Occipital lobe (tissue), 2 donors: ENCODE results near the gene BAG3. TPM values are rescaled to one million over a fixed set of nuclear protein-coding genes. Genes with fewer than 3 reads are reported as not detected.
"Not testable (repeated sequence)": the region's sequence is repeated elsewhere in the genome, so short reads cannot be mapped to it uniquely, and the experiment has no call there.

Experiments used
- DNase-seq: peaks from one replicate; lab custom pipeline; 2025; lab: John Stamatoyannopoulos, UW
- total RNA-seq: library from RNA; depleted of rRNA; stranded (reverse); fragments of >200 nt; gene quantifications from one replicate; pipeline ENCODE4 v1.2.3, GENCODE V29; 2014

Gene BAG3
- total RNA-seq, 1 donor from 2014 or later = 0.78 TPM

DNA sequence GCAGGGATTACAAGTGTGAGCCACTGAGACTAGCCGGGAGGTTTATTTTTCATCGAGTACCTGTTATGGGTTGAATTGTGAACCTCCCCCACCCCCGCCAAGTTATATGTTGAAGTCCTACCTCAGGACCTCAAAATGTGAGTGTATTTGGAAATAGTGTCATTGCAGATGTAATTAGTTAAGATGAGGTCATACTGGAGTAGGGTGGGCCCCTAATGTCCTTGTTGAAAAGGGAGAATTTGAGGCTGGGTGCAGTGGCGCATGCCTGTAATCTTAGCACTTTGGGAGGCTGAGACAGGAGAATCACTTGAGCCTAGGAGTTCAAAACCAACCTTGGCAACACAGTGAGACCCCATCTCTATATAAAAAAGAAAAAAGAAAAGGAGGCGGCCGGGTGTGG lies 10.8 kb upstream of the BAG3 start:
- DNase-seq = no peak

DNA sequence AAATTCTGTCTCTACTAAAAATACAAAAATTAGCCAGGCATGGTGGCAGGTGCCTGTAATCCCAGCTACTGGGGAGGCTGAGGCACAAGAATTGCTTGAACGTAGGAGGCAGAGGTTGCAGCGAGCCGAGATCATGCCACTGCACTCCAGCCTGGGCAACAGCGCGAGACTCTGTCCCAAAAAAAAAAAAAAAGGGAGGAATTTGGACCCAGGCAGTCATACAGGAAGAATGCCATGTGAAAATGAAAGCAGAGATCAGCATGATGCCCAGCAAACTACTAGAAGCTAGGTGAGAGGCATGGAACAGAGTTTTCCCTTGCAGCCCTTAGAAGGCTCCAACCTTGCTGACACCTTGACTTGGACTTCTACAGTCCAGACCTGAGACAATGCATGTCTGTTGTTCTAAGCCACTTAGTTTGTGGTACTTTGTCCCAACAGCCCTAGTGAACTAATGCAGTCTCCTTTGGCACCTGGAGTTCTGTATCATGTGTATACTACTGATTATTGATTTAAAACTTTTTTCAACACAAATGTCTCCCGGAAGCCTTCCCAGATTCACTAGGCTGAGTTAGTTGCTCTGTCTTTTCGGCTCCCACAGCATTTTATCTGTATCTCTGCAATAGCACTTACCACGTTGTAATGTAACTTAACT lies 10.2 kb upstream of the BAG3 start:
- no peak for DNase-seq

DNA sequence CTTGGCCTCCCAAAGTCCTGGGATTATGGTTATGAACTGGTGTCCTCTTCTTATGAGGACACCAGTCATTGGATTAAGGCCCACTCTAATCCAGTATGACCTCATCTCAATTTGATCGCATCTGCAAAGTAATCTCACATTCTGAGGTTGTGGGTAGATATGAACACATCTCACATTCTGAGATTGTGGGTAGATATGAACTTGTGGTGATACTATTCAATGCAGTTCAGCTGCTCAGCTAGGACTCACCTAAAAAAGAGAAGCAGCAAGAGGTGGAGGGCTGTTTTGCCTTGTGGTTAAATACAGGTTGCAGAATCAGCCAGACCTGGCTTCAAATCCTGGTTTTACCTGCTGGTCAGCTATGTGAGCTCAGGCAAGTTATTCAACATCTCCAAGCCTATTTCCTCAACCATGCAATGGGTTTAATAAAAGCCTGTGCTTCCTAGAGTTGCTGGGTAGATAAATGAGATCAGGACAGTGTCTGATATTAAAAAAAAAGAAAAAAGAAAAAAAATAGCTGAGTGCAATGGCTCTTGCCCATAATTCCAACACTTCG lies 8.5 kb upstream of the BAG3 start:
- DNase-seq = no peak

DNA sequence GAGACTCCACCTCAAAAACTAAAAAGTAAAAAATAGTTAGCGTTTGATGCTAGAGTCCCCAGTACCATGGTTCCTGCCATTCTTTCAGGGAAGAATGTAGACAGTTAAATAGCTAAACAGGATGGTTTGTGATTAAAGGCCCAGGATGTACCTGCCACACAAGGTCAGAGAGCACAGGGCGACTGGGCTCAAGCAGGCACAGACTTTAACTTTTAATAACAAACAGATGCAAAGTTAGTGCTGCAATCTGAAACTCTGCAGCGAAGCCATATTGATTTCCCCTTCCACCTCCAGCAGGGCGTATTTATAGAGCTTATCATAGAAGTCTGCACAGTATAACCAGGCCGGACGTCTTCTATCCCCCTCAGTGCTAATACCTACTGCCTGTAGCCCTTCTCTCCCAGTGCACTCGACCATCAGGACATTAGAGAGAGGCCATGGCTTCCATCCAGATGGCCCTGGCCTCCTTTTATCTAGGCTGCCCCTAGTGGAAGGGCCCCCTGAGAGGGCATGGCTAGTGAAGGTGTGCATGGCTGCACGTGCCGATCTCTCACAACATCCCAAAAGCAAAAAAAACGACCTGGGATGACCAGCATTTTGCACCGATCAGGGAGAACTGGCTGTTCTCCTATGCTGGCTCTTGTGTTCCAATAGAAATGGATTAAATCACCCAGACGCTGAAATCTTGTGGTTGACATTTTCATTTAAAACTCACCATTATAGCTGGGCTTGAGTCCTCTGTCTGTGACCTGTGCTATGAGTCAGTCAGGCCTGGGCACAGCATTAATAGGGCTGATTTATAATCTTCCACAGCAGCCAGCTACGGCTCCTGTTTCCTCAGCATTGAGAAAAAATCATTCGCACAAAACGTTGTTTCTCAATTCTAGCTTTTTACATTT lies 7.6 kb upstream of the BAG3 start:
- no peak for DNase-seq

DNA sequence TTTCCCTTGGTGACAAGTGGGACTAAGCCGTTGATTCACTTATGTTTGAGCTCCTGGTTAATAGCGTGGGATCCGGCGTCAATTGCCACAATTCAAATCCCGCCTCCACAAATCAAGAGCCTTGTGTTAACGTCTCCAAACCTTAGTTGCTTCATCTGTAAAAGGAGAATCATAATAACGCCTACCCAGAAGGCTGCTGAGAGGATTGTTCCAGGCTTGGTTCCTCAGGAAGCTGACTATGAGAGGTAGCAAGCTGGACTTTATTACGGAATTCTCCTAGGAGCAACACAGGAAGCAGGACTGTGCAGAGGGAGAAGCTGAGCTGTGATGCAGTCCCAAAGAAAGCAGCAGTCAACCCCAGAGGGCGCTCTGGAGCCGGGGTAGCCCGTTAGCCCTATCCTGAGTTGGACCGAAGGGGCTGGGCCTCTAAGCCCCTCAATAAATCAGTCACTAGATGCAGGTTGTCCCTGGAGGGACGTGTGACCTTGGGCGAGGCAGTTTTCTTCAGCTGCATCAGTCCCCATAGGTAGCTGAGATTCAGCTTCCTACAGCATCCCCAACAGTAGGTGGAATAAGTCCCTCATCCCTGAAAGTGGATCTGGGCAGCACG lies 6.9 kb upstream of the BAG3 start:
- DNase-seq = no peak

DNA sequence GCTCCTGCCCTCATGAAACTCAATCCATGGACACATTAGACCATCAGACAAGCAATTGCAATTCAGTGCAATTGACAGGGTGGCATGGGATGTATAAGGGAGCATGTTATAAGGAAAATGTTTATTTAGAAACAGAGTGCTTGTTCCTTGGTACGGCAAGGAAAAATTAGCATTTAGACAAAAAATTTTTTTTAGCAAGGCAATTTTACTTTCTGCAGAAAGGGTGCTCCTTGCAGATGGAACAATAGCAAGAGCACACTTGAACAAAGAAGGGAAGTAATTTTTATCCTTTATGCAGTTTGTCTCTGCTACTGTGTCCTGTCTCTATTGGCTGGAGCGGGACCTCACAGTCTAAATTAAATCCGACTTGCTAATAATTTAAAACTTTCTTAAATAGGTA lies 6.2 kb upstream of the BAG3 start:
- no peak for DNase-seq

DNA sequence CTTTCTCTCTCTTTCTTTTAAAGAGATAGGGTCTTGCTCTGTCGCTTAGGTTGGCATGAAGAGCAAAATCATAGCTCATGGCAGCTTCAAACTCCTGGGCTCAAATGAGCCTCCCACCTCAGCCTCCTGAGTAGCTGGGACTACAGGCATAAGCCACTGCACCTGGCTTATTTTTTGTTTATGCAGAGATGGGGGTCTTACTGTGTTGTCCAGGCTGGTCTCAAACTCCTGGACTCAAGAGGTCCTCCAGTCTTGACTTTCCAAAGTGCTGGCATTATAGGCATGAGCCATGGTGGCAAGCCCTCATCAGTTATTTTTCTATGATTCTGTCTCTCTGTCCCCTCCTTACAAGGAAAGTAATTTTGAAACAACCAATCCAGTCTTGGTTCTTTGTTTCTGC lies 1.1 kb upstream of the BAG3 start:
- no peak for DNase-seq

DNA sequence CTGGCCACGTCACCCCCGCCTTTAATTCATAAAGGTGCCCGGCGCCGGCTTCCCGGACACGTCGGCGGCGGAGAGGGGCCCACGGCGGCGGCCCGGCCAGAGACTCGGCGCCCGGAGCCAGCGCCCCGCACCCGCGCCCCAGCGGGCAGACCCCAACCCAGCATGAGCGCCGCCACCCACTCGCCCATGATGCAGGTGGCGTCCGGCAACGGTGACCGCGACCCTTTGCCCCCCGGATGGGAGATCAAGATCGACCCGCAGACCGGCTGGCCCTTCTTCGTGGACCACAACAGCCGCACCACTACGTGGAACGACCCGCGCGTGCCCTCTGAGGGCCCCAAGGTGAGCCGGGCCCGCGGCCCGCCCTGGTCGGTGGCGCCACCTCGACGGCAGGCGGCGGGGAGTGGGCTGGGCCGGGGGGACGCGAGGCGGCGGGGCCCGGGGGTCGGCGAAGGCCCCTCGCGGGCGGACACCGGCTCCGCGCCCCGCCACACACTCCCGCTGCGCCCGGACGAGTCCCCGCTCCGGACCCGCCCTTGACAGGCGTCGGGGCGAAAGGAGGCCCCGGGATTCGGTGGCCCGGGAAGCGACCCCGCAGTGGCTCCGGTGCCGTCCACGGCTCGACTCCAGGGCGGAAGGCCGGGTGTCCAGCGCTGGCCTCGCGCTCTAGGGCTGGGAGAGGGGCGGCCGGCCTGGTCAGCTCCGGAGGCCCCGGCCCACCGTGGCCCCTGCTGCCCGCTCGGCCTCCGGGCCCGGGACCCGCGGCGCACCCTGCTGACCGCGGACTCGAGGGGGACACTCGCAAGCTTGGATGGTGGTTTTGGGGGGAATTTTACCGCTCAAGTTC lies 557 bp downstream of the BAG3 start:
- no peak for DNase-seq

DNA sequence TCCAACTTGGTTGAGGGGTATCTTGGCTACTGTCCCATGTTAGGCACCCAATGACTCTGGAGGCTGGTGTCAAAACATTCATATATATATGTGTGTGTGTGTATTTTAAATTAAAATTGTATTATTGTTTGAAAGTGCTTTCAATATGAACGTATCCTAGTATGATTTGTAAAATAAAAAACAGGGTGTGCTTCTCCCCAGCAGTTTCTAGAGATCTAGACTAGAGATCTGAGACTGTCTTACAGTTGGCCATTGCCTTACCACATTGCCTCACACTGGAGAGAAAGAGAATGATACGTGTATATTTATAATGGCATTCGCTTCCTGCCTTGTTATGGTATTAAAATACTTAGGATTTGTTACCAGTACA lies 1.2 kb downstream of the BAG3 start:
- no peak for DNase-seq

DNA sequence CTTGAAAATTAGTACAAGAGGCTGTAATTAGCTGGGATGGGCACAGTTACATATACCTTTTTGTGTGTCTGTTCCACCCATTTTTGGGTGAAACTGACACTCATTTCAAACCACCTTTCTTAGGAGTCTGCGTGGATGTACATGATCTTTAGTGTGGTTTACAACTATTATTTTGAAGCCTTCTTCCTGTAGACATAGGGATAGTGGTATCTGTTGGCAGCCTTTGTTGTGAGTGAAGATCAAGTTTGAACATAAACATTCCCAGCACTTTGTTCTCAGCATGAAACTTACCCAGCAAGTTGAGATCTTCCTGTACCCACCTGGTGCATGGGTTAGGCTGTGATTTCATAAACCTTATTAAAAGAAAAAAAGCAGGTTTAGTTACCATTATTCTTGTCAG lies 2.0 kb downstream of the BAG3 start:
- DNase-seq = no peak

DNA sequence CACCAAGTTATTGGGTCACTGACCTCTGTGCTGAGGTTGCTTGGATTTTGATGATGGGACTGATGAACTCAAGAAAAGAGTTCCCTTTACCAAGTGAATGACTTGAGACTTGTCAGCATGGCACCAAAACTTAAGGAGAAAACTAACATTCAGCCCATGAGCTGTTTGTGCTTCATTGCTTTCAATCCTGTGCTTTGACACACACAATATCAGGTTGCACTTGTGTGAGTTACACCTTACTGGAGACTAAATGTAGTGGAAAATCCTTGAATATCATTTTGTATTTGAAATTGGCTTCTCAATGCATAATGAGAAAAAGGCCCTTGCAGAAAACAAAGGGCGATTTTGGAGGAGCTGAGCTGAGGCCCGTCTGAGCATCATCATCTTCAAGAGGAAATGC lies 2.7 kb downstream of the BAG3 start:
- no peak for DNase-seq

DNA sequence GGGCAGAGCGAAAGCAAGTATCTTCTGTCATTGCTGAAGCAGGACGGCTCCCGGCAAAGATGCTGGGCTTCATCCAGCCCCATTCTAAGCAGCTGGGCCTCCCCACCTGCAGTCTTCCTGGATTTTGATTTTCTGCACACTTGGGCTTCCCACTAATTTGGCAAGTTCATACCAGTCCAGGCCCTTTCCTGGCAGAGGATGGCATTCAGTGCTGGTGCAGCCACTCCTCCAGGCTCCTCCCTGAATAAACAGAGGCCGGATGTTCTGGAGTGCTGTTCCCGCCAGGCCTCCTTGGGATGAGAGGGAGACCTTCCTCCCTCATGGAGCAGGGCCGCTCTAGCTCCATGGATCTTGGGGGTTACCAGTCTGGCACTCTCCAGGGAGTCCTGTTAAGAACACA lies 3.4 kb downstream of the BAG3 start:
- no peak for DNase-seq

DNA sequence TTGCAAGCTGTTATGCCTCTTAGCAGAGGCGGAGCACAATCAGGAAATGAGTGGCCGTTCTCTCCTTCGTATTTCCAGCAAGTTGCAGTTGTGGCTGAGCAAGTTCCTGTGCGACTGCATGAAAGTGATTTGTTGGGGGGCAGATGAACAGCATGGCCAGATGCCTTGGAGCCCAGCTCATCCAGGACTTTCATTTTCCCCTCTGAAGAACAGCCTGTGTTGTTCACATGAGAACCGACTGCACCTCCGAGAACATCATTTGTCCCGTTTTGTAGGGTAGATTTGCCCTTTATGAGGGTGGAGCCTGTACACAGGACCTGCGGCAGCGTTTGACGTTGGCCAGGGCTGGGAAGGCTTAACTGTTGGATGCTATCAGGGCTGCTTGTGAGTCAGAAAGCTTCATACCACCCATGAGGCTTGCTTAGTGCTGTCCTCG lies 4.4 kb downstream of the BAG3 start:
- no peak for DNase-seq

DNA sequence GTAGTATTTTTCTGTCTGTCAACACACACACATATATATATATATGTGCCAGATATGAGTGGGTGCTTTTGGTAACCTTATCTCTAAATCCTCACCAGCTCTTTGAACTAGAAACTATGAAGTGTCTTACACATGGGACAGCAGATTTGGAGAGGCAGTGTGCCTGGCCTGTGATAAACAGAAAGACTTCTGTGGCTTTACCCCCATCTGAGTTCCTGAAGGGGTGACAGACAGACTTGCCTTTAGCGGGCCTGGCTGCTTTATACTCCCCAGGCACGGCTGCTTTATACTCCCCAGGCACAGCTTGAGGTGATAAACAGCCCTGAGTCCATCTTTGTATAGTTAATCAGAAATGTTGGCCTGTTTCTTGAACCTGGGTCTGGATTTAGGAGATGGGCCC lies 5.6 kb downstream of the BAG3 start:
- DNase-seq = no peak

DNA sequence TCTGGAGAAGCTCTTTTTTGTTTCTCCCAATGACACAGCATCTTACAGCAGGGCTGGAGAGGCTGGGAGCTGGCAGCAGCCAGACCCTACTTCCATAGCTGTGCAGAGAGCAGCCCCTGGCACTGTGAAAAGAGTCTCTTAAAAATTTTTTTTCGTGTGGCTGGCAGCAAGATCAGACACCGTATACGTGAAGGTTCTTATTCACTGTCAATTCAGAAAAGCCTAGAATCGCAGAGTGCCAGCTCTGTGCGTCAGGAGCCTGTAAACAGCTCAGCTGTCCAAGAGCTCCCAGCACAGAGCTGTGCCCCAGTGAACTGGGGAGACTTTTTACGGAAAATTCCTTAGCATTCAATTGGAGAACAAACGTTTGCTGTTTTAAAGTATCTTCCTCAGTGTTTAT lies 6.5 kb downstream of the BAG3 start:
- DNase-seq = no peak

DNA sequence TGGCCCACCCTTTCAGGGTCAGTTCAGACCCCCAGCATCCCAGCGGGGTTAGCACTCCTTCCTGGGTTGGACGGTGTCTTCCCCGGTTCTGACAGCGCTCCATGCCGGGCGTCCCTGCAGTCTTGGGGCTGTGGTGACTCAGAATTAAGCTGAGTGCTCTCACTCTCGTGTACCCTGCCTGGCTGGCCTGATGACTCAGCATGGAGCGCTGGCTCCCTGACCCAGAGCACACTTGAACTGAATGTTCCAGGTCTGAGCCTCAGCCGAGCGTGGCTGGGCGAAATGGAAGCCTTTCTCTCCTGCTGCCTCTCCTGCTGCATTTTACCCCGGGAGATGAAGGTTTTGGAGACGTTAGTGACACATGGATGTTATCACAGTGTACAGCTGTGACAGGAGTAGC lies 7.1 kb downstream of the BAG3 start:
- DNase-seq = peak; percentile 45

DNA sequence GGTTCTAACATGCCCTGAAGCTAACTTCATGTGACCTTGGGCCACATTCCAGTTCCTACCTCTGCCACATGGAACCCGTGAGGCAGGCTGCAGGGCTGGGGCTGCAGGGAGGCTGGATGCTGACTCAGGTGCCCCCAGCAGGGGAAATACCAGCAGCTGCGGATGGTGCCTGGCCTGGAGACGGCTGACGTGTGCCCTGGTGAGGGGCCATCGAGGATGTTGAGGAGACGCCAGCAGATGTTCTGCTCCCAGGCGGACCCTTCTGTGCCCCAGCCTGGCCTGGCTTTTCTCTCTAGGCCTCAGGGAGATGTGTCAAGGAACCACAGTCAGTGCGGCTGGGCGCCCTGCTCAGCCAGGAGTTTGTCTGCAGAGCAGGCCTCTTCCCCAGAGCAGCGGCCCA lies 8.8 kb downstream of the BAG3 start:
- no peak for DNase-seq

DNA sequence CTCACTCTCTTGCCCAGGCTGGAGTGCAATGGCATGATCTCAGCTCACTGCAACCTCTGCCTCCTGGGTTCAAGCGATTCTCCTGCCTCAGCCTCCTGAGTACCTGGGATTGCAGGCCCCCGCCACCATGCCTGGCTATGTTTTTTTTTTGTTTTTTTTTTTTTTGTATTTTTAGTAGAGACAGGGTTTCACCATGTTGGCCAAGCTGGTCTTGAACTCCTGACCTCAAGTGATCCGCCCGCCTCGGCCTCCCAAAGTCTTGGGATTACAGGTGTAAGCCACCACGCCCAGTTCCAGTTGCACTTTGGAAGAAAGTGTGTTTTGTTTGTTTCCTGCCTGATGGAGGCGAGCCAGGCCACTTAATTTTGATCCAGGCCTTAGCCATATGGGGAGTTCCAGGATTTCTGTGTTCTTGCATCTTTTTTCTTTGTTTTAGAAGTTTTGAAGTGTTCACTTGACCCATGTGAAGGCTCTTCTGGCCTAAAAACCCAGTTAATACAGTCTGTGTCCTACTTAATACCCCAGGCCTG lies 11.0 kb downstream of the BAG3 start:
- DNase-seq = not testable (repeated sequence)

DNA sequence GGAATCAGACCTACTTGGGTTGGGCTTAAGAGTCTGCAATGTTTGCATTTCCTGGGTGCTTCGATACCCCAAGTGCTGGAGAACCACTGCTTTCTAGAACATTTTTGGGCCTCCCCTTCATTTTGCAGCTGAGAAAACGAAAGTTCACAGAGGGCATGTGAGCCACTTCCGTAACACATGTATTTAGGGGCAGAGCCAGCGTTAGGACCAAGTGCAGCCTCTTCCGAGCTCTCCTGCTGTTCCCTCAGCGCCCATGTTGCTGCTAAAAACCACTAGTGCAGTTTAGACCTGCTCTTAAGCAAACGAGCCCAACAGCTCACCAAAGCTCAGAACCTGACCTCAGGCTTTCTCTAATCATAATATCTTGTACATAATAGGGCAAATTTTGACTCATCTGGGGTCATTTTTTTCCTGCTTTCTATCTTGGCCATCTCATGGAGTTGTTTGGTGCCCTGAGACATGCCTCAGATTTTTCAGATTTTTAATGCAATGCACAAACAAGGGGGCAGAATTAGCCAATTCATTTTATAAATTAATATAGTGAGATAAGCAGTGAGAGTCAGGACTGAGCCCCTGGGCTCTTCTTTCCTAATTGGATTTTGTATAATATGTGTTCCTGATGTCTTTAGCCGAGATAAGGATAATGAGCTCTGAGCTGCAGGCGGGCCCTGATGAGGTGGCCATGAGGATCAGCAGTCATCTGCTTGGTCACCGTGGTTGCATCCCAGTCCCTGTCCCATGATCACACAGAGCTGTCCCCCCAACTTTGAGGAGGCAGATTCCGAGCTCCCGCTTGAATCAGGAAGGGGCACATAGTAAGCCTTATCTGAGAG lies 12.9 kb downstream of the BAG3 start:
- DNase-seq = no peak
